Duodenal mucosa (tissue), 2 donors: ENCODE results near the gene SMIM33.
"Not testable (repeated sequence)": the region's sequence is repeated elsewhere in the genome, so short reads cannot be mapped to it uniquely, and the experiment has no call there.

ENCODE experiments used
- H3K27ac ChIP-seq: one replicate; pipeline ENCODE4 v1.7.0; 2013; ENCODE audit warnings: low read depth, low read length
- H3K27me3 ChIP-seq, 2 donors: one replicate each; pipeline ENCODE4 v1.7.0; 2013; ENCODE audit warnings: low read length in 2 of 2, control low read depth in 1 of 2; ENCODE audit not compliant: insufficient read depth in 2 of 2, control insufficient read depth in 1 of 2
- H3K36me3 ChIP-seq, 2 donors: one replicate each; pipeline ENCODE4 v1.7.0; 2013; ENCODE audit warnings: low read length in 2 of 2, control low read depth in 1 of 2; ENCODE audit not compliant: insufficient read depth in 2 of 2, control insufficient read depth in 1 of 2
- H3K4me1 ChIP-seq, 2 donors: one replicate each; pipeline ENCODE4 v1.7.0; 2013; ENCODE audit warnings: low read length in 2 of 2, control low read depth in 1 of 2; ENCODE audit not compliant: insufficient read depth in 2 of 2, control insufficient read depth in 1 of 2
- H3K4me3 ChIP-seq, 2 donors: one replicate each; pipeline ENCODE4 v1.7.0; 2013; ENCODE audit warnings: low read length in 2 of 2, low read depth in 1 of 2
- H3K9ac ChIP-seq, 2 donors: one replicate each; pipeline ENCODE4 v1.7.0; 2013; ENCODE audit warnings: low read length in 2 of 2, low read depth in 1 of 2
- H3K9me3 ChIP-seq, 2 donors: one replicate each; pipeline ENCODE4 v1.7.0; 2013; ENCODE audit warnings: low read length in 2 of 2, control low read depth in 1 of 2; ENCODE audit not compliant: control insufficient read depth in 1 of 2

The SMIM33 gene

DNA sequence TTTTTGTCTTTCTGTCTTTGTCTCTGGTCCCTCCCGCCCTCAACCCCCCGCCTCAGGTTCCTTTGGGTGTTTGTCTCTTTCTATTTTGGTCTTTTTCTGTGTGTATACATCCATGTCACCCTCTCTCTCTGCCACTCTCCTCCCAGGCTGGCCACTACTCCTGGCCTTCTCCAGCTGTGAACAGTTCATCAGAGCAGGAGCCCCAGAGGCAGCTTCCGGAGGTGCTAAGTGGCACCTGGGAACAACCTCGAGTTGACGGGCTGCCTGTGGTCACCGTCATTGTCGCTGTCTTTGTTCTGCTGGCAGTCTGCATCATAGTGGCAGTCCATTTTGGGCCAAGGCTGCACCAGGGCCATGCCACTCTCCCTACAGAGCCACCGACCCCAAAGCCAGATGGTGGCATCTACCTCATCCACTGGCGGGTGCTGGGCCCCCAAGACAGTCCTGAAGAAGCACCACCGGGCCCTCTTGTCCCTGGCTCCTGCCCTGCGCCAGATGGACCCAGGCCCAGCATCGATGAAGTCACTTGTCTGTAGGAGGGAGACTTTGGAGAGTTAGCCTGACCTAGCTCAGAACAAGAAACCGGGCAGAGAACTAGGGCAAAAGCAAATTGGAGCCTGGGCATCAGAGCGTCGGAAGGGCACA, 1.7 kb downstream of the SMIM33 start:
- Histone ChIP-seq H3K4me1 (peaks cover 23 to 35% of the 10 kb centered on the region in 2 donors), H3K36me3 (peaks cover 0 to 10% of the 10 kb centered on the region in 2 donors), H3K9ac (no peak overlapping the region), H3K4me3 (no peak overlapping the region), H3K27ac (no peak overlapping the region), H3K27me3 (no peaks in the 10 kb centered on the region), H3K9me3 (no peaks in the 10 kb centered on the region)

DNA sequence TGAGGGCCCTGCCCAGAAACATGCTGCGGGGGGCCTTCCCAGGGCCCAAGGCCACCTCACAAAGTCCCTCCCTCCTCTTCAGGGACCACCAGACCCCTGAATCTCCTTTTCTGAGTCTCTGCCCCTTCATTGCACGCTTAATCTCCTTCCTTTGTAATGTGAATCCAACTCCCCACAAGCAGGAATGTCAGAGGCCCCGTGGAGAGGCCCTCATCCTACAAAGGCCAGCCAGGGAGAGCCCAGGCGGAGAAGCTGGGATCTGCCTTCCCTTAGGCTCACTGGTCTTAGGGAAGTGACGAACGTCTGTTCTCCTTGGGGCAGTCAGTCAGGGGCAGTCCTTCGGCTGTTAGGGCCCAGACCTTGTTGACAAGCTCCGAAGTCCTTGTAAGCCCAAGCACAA, 2.3 kb downstream of the SMIM33 start:
- H3K9ac ChIP-seq: no peak overlapping the region
- H3K27me3 ChIP-seq: no peaks in the 10 kb centered on the region
- no peaks in the 10 kb centered on the region for H3K9me3 ChIP-seq
- peaks cover 23 to 35% of the 10 kb centered on the region in 2 donors for H3K4me1 ChIP-seq
- H3K36me3 ChIP-seq: peaks cover 0 to 16% of the 10 kb centered on the region in 2 donors
- no peak overlapping the region for H3K4me3 ChIP-seq
- H3K27ac ChIP-seq: no peak overlapping the region

DNA sequence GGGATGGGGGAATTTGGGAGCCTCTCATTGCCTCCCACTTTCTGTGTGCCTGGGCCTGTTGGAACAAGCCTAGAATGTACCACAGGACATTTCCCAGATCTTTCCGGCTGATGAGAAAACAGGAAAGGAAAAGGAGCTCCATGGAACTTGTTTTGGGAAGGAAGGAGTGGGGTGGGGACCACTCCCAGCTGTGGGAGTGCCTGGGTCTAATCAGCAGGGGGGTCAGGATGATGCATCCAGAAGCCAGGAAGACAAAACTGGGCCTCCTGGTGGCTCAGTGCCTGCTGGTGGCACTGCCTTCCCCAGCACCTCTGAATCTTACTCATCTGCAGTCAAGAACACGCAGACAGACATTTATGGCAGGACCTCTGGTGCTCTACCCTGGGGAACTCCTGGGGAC, 2.8 kb downstream of the SMIM33 start:
- Histone ChIP-seq H3K9ac (no peak overlapping the region), H3K4me1 (peaks cover 23 to 31% of the 10 kb centered on the region in 2 donors)

DNA sequence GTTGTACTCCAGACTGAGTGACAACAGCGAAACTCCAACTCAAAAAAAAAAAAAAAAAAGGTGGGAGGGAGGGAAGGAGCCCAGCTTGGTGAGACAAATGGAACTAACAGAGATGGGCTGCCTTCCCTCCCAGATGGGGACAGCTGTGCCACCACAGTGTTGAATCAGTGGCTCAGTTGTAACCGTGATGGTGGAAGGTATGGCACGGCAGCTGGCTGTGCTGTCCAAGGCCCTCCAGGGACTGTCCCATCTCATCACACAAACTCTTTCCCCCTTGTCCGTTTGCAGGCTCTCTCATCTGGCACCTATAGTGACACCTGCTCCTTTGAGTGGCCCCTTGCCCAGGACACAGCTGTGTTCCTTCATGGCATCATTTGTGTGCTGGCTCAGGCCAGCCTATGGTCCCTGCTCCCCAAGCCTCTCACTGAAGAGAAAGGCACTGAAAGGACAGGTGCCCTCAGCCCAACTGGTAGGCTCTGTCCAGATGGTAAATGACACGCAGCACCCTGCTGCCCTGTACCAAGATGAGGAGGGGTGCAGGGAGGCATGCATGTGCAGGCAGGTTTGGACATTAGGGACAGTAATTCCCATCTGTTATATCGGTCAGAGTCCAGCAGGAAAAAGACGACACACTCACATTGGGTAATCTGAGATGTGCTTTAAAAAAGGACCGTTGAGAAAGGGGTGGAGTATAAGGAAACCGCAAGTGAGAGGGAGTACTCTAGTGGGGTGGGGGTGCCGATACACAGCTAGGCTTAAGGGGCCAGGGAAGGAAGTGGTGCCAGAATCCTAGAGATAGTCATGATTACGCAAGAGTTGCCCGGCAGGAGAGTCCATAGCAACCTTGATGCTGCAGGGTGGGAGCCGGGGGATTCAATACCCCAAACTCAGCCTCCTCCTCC, 4.3 kb downstream of the SMIM33 start:
- Histone ChIP-seq H3K27ac (no peak overlapping the region), H3K36me3 (peaks cover 0 to 17% of the 10 kb centered on the region in 2 donors), H3K9me3 (no peaks in the 10 kb centered on the region), H3K27me3 (no peaks in the 10 kb centered on the region), H3K4me1 (peaks cover 23 to 29% of the 10 kb centered on the region in 2 donors), H3K4me3 (peak overlapping the region; percentile 19 to 33), H3K9ac (no peak overlapping the region)

More for the DNA sequence above, 2.8 kb downstream of the SMIM33 start:
- Histone ChIP-seq H3K4me3 (no peak overlapping the region), H3K9me3 (no peaks in the 10 kb centered on the region), H3K27me3 (no peaks in the 10 kb centered on the region), H3K27ac (no peak overlapping the region), H3K36me3 (peaks cover 0 to 17% of the 10 kb centered on the region in 2 donors)

DNA sequence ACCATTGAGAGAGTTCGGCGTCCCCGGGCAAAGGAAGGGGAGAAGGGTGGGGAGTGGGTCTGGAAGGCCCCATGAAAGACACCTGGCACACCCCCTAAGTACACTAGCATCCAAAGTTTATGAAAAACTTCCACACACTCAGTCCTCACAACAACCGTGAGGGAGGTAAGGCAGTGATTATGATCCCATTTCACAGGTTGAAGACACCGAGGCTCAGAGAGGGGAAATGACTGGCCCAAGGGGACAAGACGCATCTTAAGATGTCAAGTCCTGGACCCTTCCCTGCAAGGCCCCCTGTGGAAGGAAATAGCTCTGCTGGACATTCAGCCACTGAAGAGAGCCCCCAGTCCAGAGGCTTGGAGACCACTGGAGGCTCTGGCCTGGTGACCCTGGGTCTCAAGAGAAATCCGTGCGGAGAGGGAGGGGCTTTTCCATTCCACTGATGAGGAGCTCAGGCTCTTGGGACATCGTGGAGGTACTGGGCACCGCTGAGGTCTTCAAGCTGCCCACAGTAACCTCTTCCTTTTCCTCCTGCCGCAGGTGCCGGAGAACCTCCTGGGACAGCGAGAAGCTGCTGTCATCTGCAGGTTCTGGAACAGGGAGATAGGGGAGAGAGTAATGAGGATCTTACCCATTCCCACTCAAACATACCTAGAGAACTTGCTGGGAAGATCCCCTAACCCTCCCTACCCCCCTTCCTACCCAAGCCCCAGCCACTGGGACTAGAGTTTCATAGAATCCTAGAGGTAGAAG, 5.2 kb downstream of the SMIM33 start:
- no peak overlapping the region for H3K4me3 ChIP-seq
- H3K9me3 ChIP-seq: no peaks in the 10 kb centered on the region
- H3K36me3 ChIP-seq: peaks cover 0 to 17% of the 10 kb centered on the region in 2 donors
- peaks cover 22 to 29% of the 10 kb centered on the region in 2 donors for H3K4me1 ChIP-seq
- H3K27ac ChIP-seq: no peak overlapping the region
- no peaks in the 10 kb centered on the region for H3K27me3 ChIP-seq
- no peak overlapping the region for H3K9ac ChIP-seq

DNA sequence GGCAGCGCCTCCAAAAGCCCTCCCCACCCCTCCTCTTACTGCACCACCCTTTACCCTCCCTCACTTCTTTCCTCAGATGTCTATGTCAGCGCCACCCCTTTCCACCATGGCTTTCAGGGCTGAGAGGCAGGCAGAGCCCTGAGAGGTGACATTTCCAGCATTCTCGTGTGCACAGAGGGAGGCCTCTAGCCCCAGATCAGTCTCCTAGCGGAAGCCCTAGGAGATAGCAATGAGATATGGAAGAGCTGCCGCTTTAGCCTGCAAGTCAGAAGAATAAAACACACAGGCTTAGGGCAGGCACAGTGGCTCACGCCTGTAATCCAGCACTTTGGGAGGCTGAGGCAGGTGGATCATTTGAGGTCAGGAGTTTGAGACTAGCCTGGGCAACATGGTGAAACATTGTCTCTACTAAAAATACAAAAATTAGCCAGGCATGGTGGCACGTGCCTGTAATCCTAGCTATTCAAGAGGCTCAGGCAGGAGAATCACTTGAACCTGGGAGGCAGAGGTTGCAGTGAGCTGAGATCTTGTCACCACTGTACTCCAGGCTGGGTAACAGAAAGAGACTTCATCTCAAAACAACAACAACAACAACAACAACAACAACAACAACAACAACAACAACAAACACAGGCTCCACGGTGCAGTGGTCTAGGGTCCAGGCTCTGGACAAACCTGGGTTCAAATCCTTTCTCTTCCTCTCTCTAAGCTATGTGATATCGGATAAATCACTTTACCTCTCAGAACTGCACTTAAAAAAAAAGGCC, 8.0 kb downstream of the SMIM33 start:
- H3K27me3 ChIP-seq, H3K9me3 ChIP-seq, H3K27ac ChIP-seq, H3K9ac ChIP-seq, H3K4me3 ChIP-seq: not testable (repeated sequence)
- Histone ChIP-seq H3K36me3 (peaks cover 0 to 17% of the 10 kb centered on the region in 2 donors), H3K4me1 (peaks cover 26 to 38% of the 10 kb centered on the region in 2 donors)

DNA sequence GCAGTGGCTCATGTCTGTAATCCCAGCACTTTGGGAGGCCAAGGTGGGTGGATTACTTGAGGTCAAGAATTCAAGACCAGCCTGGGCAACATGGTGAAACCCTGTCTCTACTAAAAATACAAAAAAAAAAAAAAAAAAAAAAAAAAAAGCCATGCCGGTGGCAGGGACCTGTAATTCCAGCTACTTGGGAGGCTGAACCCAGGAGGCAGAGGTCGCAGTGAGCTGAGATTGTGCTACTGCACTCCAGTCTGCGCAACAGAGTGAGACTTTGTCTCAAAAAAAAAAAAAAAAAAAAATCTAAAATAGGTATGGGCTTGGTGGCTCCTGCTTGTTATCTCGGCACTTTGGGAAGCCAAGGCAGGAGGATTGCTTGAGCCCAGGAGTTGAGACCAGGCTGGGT, 8.9 kb downstream of the SMIM33 start:
- H3K27me3 ChIP-seq, H3K9ac ChIP-seq, H3K9me3 ChIP-seq, H3K27ac ChIP-seq, H3K4me3 ChIP-seq: not testable (repeated sequence)
- Histone ChIP-seq H3K4me1 (peaks cover 22 to 38% of the 10 kb centered on the region in 2 donors), H3K36me3 (peaks cover 0 to 17% of the 10 kb centered on the region in 2 donors)

DNA sequence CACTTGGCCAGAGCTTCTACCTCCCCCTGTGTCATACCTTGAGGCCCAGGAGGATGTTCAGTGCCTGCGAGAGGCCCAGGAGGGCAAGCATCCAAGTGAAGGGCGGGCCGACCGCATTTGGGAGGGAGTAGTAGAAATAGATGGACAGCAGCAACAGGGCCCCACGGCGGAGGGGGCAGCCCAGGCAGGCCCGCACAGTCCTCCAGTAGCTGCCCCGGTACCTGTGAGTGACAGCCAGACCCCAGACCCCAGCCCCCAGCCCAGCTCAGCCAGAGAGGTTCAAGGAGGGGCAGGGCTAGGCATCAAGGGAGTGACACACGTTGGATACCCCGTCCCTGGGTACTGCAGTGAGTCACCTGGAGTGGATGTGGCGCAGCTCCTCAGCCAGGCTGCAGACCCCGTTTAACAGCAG, 10.3 kb downstream of the SMIM33 start:
- Histone ChIP-seq H3K27ac (peak overlapping the region; percentile 84), H3K9ac (peak overlapping the region; percentile 72), H3K36me3 (peaks cover 0 to 12% of the 10 kb centered on the region in 2 donors), H3K9me3 (no peaks in the 10 kb centered on the region), H3K27me3 (no peaks in the 10 kb centered on the region), H3K4me1 (peaks cover 12 to 27% of the 10 kb centered on the region in 2 donors), H3K4me3 (peak overlapping the region; percentile 66 to 68)

DNA sequence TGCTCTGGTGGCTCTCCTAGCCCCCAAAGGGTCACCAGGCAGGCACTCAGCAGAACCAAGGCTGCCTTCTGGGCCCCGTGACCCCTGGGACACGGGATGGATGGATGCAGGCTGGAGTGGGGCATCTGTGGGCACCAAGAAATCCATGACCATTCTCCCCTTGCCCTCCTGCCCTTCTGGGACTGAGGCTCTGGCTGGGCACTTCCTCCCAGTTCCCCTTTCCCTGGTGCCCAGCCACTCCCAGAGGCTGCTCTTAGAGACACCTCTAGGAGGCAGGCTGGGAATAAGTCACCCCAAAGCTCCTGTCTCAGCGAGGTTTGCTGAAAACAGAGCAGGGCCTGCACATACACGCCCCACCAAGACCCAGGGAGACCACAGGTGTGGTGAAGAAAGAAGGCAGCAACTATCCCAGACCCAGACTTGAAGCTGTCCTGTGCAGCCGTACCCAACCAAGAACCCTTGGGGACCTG, 10.8 kb downstream of the SMIM33 start:
- Histone ChIP-seq H3K36me3 (peaks cover 0 to 12% of the 10 kb centered on the region in 2 donors), H3K4me3 (peak overlapping the region; percentile 66 to 68), H3K9me3 (no peaks in the 10 kb centered on the region), H3K27me3 (no peaks in the 10 kb centered on the region), H3K27ac (peak overlapping the region; percentile 84), H3K4me1 (peaks cover 12 to 27% of the 10 kb centered on the region in 2 donors), H3K9ac (peak overlapping the region; percentile 72)
